RWPE1 (cell line): ENCODE measurements around the gene DNAJB5.
"Not testable (repeated sequence)": the region's sequence is repeated elsewhere in the genome, so short reads cannot be mapped to it uniquely, and the experiment has no call there.

Source experiments
- CTCF ChIA-PET: fragments of 350-600 bp; sonication (Branson Sonifier 250); formaldehyde crosslinking; extraction: SDS; loops from one replicate; lab custom pipeline; 2021; lab: Yijun Ruan, JAX
- POLR2A ChIA-PET: fragments of 400-600 bp; formaldehyde crosslinking; extraction: SDS; loops from one replicate; lab custom pipeline; 2020; ENCODE audit warnings: antibody characterized with exemption; ENCODE audit not compliant: low non-redundant PET; lab: Yijun Ruan, JAX
- DNase-seq: peaks from one replicate; pipeline ENCODE4 v3.0.0; 2012; ENCODE audit warnings: low spot score
- H3K27ac ChIP-seq: fragments of 450-650 bp; 2 replicates; pipeline ENCODE4 v1.5.1; 2017
- TF ChIP-seq, protein P1 (sequence below): fragments of 450-650 bp; conservative IDR thresholded peaks from 2 replicates; pipeline ENCODE4 v1.5.1; 2017; ENCODE audit warnings: low read depth, mild to moderate bottlenecking

DNAJB5 gene

DNA sequence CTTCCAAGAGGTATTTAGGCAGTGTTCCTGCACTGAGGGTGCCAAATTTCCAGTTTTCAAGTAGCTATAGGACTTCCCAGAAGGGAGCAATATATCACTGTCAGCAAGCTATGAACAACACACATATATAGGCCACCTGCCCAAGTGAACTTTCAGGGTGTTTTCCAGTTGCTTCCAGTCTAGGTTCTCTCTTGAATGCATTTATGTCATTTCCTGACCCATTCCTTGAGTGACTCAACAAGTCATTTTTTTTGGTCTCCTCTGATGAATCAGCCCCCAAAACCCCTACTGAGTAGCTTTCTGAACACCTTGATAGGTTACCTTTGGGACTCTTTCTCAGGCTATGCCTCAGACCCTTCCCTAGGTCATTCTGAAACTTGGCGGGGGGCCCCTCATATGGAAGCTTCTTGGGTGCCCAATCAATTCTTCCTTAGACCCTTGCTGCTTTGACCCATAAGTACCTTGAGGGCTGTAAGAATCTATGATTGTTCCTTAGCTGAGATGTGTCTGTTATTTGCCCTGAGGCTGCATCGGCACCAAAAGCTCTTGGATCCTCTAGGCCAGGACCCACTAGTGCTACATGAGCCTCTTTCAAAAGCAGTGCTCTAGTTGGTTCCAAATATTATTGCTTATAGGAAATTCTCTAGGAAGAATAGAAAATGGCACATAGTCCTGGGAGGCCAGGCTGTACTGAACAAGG, 12.4 kb downstream of the DNAJB5 start:
- H3K27ac ChIP-seq, result no peak overlapping the region
- TF ChIP-seq, protein P1, sequence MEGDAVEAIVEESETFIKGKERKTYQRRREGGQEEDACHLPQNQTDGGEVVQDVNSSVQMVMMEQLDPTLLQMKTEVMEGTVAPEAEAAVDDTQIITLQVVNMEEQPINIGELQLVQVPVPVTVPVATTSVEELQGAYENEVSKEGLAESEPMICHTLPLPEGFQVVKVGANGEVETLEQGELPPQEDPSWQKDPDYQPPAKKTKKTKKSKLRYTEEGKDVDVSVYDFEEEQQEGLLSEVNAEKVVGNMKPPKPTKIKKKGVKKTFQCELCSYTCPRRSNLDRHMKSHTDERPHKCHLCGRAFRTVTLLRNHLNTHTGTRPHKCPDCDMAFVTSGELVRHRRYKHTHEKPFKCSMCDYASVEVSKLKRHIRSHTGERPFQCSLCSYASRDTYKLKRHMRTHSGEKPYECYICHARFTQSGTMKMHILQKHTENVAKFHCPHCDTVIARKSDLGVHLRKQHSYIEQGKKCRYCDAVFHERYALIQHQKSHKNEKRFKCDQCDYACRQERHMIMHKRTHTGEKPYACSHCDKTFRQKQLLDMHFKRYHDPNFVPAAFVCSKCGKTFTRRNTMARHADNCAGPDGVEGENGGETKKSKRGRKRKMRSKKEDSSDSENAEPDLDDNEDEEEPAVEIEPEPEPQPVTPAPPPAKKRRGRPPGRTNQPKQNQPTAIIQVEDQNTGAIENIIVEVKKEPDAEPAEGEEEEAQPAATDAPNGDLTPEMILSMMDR, result no peak
- no peak for DNase-seq
- ChIA-PET CTCF (interaction anchor here (1.6 kb wide), 1 partner anchor 102 kb away, joined by 3 read pairs; no protein-coding TSS in a partner anchor), POLR2A (no interaction called here)

DNA sequence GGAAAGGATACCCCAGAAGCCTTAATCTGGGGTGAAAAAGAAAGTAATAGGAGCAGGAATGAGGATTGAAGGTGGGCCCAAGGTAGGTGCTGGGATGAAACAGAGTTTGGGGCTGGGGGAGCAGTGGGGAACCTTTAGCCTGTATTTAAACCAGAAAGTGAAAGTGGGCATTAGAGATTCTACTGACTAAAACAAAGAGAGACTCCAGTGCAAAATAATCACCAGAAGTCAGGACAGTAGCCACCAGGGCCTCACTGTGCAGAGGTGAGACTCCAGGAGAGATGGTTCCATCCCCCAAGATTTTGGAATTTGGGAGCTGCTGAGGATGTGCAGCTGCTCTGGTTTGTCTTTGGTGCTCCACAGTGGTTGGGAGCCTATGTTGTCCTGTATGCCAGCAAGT, 13.1 kb downstream of the DNAJB5 start:
- no peak for DNase-seq
- no peak overlapping the region for H3K27ac ChIP-seq
- ChIA-PET CTCF (no interaction called here), POLR2A (no interaction called here)
- TF ChIP-seq, protein P1, result no peak

DNA sequence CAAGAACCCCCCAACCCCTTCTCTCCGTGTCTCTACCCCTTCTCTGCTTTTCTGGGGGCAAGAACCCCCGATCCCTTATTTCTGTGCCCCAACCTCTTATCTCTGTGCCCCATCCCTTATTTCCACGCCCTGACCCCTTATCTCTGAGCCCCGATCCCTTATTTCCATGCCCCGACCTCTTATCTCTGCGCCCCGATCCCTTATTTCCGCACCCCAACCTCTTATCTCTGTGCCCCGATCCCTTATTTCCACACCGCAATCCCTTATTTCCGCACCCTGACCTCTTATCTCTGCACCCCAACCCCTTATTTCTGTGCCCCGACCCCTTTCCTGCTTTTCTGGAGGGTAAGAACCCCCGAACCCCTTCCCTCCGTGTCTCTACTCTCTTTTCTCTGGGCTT, 14.8 kb downstream of the DNAJB5 start:
- H3K27ac ChIP-seq, DNase-seq, CTCF ChIA-PET, POLR2A ChIA-PET: not testable (repeated sequence)

DNA sequence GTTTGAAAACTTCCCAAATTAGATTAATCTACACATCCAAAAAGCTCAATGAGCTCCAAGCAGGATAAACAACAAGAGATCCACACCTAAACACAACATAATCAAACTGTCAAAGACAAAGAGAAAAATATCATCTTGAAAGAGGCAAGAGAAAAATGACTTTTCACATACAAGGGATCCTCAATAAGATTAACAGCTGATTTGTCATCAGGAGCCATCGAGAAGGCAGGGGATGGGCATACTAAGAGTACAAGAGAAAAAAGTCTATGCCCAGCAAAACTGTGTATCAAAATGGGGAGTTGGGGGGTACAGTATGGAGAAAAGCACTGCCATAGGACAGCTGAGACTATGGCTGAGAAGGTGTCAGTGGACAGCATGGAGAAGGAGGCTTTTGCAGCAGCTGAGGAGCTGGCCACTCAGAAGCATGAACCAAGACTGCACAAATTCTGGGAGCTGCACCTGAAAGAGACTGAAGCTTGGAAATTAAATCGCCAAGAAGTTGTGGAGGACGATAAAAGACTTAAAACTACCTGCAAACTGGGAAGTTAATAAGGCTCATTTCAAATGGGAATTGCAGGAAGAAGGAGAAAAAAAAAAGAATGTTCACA, 20.9 kb downstream of the DNAJB5 start:
- DNase-seq, result no peak
- ChIA-PET CTCF (interaction anchor here (1.3 kb wide), 1 partner anchor 16 kb away, joined by 6 read pairs; no protein-coding TSS in a partner anchor), POLR2A (no interaction called here)
- H3K27ac ChIP-seq, result no peak overlapping the region
- TF ChIP-seq, protein P1, result no peak

DNA sequence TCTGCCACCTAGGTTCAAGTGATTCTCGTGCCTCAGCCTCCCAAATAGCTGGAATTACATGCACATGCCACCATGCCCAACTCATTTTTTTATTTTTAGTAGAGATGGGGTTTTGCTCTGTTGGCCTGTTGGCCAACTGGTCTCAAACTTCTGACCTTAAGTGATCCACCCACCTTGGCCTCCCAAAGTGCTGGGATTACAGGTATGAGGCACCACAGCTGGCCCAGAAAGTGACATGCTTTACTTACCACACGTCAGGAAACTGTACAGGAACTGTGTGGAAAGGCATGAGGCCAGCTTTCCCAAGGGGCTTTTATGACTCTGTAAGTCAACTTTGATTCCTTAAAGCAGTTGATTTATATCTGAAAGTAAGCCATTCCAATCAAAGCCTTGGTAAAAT, 25.0 kb downstream of the DNAJB5 start:
- no peak for DNase-seq
- ChIA-PET POLR2A (interaction anchor here (0.8 kb wide), 1 partner anchor 38 kb away, joined by 5 read pairs; no protein-coding TSS in a partner anchor), CTCF (interaction anchor here (0.6 kb wide), 1 partner anchor 10 kb away, joined by 4 read pairs; no protein-coding TSS in a partner anchor)
- TF ChIP-seq, protein P1, result no peak
- no peak overlapping the region for H3K27ac ChIP-seq

DNA sequence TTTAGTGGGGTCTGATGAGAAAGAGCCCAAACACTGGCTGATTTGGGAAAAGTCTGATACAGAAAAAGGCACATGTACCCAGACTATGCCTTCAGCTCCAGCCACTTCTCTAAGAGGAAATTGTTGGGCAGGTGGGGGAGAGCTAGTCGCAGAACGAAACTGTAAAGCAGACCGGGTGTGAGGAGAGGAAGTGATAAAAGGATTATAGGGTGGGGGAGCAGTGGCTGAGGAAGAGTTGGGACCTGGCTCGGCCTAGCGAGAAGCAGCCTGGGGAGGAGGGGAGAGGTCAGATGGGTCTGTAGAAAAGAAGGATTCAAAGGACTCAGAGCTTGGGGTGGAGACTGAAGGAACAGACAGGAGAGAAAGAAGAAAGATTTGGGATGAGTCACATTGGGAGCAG, 33.9 kb downstream of the DNAJB5 start:
- CTCF ChIA-PET, result interaction anchor here (0.6 kb wide), 1 partner anchor 9 kb away, joined by 3 read pairs; no protein-coding TSS in a partner anchor
- not testable (repeated sequence) for H3K27ac ChIP-seq

DNA sequence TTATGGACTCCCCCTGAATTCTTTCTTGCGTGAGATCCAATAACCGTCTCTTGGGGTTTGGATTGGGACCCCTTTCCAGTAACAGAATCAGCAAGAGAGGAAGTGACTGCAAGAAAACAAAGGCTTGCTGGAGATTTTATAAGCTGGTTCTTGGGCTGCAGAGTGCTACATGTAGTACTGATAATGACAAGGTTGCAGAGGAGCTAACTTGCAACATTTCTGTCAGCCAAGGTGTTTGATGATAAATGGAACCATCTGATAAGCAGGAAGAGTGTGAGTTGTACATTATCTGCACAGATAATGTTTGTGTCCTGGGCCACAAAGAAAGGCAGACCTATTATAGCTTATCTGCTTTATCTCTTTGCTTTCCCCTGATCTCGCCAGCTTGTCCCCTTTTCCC, 37.1 kb downstream of the DNAJB5 start:
- ChIA-PET POLR2A (no interaction called here), CTCF (interaction anchor here (1.5 kb wide), 1 partner anchor 24 kb away, joined by 5 read pairs; no protein-coding TSS in a partner anchor)
- no peak for DNase-seq
- no peak overlapping the region for H3K27ac ChIP-seq
- TF ChIP-seq, protein P1, result no peak

More for the DNA sequence above, 33.9 kb downstream of the DNAJB5 start:
- POLR2A ChIA-PET, DNase-seq: not testable (repeated sequence)
